NCI-H187 (cell line): ENCODE data around the gene CAMTA1.
"Not testable (repeated sequence)": the region's sequence is repeated elsewhere in the genome, so short reads cannot be mapped to it uniquely, and the experiment has no call there.

Source experiments
- DNase-seq, 2 experiments: peaks; one replicate each; lab custom pipeline; 2025; lab: John Stamatoyannopoulos, UW

The CAMTA1 gene

DNA sequence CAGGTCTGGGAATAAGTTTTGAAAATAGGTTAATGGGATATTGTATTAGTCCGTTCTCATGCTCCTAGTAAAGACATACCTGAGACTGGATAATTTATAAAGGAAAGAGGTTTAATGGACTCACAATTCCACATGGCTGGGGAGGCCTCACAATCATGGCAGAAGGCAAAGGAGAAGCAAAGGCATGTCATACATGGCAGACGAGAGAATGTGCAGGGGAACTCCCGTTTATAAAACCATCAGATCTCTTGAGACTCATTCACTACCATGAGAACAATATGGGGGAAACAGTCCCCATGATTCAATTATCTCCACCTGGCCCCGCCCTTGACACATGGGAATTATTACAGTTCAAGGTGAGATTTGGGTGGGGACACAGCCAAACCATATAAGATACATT, 60.5 kb downstream of the CAMTA1 start:
- not testable (repeated sequence) for DNase-seq

DNA sequence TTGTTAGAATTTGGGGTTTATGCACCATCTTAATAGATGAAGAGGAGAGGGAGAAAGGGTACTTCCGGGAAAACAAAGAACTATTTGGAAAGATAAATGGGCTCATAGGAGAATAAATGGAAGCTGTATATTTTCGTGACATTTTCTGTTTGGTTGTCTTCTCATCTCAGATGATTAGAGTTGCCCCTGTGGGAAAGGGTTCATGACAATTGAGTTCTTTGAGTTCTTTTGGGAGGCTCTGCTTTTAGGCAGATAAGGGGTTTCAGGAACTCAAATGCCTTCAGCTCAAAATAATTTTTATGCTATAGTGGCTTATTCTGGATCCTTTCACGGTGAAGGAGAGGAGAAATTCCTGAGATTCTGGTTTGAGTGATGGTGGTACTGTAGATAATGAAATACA, 63.6 kb downstream of the CAMTA1 start:
- DNase-seq, result no peak

DNA sequence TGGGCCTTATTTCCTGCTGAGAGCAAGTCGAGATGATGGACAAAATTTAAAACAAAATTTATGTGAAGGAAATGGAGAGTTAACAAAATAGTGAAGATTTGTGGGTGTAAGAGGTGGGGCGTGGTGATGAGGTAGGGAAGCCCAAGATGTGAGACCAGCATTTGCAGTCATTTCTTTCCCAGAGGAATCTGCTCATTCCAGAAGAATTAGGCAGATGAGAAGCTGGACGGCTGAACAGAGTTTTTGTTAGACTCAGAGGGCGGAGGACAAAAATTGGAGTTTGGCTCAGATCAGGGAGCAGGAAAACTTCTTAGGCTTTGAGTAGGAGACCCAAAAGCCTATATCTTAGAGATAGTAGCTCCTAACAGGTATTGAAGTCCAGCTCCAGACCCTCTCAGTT, 65.3 kb downstream of the CAMTA1 start:
- no peak for DNase-seq

DNA sequence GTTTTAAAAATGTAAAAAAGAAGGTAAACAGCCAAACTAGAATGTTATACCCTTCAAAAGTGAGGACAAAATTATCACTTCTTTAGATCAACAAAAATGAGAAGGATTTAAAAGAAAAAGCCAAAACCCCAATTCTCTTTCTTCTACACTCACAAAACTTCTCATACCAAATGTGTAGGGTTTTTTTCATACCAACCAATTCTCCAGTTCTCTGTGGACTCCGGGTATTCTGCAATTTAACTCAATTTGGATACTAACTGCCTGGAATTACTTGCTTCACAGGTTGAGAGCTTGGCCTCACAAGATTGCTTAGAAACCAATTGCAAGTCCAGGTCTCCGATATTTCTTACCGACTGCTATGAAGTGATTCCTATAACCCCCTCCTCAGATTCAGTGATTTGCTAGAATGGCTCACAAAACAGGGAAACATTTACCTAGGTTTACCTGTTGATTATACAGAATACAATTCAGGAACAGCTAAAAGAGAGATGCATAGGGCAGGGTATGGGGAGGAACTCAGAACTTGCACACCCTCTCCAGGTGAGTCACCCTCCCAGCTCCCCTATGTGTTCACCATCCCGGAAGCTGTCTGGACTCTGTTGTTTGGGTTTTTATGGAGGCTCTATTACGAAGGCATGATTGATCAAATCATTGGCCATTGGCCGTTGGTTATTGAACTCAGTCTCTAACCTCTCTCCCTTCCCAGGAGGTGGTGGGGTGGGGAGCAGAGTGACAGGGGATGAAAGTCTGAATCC, 67.1 kb downstream of the CAMTA1 start:
- no peak for DNase-seq

DNA sequence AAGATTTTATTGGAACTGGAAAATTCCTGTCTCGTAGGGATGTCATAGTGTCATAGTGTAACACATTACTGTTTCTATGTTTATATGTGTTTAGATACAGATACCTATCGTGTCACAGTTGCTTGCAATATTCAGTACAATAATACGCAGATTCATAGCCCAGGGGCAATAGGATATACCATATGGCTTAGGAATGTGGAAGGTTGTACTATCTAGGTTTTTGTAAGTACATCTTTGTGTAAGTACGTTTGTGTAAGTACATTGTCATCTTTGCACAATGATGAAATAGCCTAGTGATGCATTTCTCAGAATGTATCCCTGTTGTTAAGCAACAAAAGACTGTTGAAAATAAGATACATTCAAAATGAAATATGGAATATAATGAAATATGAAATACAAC, 68.9 kb downstream of the CAMTA1 start:
- no peak for DNase-seq

DNA sequence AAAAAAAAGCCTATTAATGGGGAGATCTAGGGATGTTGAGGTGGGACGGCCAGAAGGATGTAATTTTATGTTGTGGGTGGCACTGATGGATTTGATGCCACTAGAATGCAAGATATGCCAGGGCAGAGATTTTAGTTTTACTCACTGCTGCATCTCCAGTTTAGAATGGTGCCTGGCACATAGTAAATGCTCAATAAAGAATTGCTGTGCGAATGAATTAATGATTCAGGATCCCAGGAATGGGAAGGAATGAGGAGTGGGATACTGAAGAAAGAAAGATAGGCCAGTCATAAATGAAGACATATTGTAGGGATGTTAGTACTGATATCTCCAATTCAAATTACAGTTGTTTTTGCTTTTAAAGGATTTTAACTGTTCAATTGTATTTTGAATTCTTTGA, 72.6 kb downstream of the CAMTA1 start:
- no peak for DNase-seq

DNA sequence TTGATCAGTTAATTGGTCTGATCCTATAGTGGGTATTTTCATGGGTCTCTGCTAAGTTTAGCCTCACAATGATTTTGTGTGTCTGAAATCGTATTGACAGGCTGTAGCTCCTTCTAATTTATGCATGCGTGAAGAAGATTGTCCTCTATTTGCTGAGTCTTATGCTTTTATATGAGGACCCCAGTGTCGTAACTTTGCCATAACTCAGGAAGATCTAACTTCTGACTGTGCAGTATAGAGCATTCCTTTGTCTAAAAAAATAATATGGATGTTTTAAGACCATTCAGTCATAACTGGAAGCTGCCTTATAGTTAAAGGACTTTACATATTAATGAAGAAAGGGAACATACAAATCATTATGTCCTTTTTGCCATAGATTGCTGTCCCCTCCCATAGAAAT, 73.3 kb downstream of the CAMTA1 start:
- no peak for DNase-seq

DNA sequence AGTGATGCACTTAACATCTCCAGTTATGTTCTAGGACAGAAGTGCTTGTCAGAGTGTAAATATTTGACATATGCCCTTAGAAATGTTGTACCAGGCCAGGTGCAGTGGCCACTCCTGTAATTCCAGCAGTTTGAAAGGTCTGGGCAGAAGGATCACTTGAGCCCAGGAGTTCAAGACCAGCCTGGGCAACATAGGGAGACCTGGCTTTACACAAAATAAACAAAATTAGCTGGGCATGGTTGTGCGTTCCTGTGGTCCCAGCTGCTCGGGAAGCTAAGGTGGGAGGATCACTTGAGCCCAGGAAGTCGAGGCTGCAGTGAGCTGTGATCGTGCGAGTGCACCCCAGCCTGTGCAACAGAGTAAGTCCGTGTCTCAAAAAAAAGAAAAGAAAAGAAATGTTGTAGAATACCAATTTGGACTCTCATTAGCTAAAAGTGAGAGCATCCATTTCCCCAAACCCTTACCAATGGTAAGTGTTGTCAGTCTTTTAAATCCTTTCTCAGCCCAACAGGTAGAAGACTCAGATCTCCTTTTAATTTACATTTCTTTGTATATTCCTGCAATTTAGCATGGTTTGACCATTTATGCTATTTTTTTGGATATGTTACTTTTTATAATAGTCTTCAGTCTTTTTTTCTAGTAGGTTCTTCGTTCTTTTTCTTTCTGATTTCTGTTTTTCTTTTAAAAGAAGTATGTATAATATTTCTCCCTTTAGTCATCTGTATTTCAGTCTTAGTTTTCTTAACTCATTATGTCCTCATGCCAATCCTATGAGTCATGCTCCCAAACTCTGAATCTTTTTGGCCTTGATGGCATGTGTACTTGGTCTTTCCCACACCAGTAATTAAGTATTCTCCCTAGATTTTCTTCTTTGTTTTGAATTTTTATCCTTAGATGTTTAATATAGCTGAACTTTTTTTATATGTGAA, 74.4 kb downstream of the CAMTA1 start:
- no peak for DNase-seq

DNA sequence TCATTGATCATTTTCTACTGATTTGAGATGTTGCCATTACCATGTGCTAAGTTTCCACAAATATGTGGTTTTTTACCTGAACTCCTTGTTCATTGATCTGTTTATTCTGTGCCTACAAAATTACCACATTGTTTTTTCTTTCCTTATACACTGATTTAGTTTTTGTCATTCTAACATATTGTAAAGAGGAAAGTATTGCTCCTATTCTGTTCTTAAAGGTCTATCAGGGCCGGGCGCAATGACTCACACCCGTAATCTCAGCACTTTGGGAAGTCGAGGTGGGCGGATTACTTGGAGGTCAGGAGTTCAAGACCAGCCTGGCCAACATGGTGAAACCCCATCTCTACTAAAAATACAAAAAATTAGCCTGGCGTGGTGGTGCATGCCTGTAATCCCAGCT, 75.1 kb downstream of the CAMTA1 start:
- no peak for DNase-seq

DNA sequence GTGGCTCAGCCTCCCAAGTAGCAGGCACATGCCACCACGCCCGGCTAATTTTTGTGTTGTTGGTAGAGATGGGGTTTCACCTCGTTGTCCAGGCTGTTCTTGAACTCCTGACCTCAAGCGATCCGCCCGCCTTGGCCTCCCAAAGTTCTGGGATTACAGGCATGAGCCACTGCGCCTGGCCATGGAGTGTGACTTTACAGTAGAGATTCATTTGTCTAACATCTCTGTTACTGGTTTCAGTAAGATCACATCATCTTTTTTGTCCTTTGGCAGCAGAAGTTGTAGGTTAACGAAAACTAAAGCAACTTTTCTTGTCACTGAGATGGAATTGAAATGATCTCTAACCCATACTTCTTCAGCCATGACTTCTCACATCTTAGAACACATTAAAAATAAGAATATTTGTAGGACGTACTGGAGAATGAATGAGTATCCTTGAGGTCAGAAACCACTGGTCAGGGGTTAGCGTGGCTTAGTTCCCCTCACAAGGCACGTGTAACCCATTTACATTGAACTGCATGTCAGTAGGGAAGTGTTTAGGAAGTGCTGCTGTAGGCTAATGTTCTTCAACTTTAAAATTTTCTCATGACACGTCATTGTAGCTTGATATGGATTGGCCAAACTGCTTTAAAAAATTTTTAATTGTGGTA, 75.9 kb downstream of the CAMTA1 start:
- no peak for DNase-seq

DNA sequence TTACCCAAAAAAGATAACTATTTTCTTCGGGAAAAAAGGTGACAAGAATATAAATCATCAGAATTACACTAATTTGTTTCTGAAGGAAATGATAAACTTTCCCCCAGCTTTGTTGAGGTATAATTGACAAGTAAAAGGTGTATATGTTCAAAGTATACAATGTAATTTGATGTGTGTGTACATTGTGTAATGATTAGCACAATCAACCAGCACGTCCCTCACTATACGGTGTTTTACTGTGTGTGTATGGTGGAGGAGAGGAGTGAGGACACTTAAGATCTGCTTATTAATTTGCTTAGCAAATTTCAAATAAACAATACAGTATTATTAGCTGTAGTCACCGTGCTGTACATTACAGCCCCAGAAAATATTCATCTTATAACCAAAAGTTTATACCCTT, 77.7 kb downstream of the CAMTA1 start:
- DNase-seq, result no peak

DNA sequence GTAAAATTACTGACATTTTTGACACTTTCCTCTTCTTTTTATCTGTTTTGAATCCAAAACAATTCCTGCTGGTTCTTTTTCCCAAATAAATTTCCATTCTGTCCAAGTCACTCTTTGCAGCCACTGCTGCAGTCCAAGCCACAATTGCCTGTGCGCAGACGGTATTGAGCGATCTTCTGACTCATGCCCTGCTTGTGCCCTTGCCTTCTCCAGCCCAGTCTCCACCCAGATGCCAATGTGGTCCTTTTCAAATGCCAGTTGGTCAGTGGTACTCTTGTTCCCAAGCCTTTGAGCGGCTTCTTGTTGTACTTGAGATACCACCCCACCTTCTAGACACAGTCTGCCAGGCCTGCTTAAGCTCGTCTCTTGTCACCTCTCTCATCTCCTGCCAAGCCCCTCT, 78.9 kb downstream of the CAMTA1 start:
- no peak for DNase-seq

DNA sequence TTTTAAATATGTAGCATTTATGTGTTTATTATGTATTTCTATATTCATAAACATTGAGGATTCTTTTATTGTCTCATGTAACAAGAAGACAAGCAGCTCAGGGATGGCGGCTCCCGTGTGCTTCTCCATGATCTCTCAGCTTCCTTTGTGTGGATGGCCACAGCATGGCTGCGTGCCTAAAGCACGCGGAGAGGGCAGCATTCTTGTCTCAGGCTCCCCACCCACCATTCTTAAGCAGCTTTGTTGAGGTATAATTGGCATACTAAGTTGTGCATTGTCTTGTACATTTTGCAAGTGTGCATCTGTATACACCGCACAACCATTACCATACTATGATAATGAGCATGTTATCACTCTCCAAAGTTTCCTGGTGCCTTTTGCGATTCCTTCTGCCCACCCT, 81.6 kb downstream of the CAMTA1 start:
- no peak for DNase-seq

DNA sequence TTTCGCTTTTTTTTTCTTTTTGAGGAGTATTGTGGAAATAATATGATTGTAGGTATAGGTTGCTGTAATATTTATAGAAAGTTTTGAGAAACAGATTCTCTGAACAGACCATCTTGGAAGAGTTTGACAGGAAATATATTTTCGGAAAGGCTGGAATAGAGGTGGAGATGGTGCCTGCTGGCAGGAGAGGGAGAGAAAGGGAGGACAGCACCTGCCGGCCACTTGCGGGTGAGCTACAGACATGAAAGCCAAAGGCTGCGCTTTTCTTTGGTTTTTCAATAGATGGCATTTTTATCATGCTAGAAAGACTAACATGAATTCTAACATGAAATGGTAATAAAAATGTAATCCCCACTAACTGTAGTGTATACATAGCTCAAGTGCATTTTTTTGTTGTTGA, 82.1 kb downstream of the CAMTA1 start:
- no peak for DNase-seq

DNA sequence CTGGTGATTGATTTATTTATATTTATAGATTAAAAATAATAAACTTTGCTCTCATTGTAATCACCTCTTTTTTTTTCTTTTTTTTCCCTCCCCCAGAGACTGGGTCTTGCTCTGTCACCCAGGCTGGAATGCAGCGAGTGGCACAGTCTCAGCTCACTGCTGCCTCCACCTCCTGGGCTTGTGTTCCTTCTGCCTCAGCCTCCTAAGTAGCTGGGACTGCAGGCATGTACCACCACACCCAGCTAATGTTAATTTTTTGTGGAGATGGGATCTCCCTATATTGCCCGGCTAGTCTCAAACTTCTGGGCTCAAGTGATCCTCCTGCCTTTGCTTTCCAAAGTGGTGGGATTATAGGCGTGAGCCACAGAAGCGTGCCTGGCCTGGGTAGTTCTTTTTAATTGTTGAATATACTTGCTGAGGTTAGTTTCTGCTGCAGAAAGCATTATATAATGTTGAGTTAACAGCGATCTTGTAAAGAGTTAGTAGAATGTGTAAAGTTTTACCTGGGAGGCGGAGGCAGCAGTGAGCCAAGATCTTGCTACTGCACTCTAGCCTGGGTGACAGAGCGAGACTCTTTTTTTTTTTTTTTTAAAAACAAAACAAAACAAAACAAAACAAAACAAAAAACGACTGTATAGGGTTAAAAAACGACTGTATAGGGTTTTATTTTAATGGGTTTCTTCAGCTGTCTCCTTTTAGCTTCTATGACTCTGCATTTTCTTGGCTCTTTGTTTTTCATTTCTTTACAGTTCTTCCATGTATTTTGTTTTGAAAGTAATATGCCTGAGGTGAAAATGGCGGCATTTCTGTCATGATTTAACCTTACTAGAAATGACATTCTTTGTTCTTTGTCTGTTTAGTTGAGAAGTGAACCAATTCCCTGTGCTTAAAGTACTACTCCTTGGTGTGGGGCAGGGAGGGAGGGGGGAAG, 82.7 kb downstream of the CAMTA1 start:
- no peak for DNase-seq

DNA sequence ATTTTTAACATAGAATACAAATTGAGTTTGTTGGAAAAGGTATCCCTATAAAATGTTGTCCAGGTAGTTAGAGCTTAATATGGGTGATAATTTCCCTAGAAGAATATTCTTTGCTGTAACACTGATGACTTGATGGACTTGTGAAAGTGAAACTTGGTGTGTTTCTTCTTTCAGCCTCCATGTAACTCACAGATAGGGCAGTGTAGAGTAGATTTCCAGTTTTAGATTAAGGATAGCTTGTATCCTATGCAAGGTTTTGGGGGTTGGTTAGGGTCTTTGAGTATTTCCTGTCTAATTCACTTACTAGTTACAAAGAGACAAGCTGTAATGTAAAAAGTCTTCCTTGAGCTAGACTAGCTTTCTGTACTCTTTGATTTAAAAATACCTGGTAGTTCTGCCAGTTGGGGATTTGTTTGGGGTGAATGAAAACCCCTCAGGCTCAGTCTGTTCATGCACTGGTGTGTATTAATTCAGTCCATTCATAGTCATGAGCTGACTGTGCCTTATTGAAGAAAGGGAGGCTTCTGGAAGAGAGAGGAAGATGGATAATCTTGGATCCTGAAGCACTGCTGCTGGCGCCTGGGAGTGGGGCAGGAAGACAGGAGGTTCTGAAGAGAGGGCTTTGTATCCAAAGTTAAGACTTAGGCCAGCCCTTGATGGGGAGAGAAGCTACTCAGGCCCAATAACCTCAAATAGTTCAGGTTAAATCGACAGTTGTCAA, 83.6 kb downstream of the CAMTA1 start:
- DNase-seq, result no peak

DNA sequence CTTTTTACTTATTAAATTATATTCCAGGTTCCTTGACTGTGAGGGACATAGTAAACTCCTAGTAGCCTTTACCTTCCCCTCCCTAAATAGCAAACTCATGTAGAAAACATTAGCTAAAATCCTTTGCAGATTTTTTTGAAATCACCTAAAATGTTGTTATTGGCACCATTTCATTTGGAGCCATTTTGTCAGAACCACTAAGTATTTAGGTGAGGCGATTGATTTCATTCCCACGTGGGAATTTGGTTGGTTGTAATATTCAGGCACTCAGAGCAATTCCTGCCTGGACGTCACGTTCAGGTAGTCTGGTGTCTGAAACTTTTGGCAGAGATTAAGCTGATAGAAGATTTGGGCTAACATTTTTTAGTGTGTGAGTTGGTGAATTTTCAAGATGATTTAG, 84.3 kb downstream of the CAMTA1 start:
- no peak for DNase-seq

DNA sequence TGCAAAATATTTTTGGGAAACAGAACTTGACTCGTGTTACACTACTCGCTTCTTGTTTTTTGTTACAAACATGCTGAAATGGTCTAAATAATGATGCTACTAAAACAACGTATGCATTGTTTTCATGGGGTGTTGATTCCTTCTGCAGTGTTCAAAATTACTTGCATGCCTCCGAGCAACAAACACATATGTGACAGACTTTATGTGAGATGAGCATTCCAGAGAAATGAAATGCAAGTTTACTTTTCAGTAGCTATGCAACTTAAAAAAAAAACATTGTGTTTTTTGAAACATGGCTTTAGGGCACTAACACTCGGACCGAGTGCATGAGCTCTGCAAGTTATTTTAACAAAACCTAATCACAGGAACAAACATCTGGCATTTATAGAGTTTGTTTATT, 84.8 kb downstream of the CAMTA1 start:
- DNase-seq, result no peak

DNA sequence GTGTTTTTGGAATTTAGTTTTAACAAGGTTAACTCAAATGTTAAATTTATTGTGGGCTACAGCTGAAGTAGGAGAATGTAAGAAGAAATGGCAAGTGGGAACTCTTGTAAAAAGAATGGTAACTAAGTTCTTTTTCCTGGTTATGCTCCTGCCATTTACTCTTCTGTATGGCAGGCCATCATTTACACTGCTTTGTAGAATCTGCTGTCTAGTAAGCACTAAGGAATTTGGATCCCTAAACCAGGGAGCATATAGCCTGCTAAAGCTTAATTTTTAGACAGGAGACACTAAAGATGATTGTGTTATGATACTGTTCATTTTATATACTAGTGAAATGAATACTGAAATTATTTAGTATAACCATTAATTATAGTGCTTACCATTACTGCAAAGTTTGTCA, 85.3 kb downstream of the CAMTA1 start:
- no peak for DNase-seq

DNA sequence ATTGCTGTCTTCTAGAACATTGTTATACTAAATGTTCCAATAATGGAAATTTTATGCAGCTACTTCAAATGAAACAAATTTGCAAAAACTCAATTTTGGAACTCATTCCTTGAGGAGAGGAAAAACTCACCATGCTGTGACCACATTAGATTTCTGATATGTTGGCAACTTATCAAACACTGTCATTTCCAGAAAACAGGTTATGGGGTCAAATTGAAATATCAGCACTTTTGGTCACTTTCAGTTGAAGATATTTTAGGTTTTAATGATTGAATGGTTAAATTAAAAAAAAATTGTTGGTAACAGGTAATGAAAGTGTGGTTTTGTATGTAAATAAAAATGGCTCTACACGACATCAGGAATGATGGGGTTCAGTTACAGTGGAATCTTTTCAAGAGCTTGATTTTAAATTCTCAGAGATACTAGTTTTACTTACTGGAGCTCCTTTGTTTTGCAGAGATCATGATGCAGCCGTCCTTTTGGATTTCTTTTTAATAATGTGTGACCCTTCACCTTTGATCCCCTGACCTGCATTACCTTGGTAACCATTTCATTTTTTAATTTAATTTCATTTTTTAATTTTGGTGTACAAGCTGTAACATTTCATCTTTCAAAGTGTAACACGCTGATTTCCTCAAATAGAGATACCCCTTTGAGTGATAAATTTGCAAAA, 86.2 kb downstream of the CAMTA1 start:
- DNase-seq, result no peak
